ENCODE results near the gene LBR.
A peak's percentile ranks its signal among the peaks of the same experiment; 100 is the strongest.

LBR gene

DNA sequence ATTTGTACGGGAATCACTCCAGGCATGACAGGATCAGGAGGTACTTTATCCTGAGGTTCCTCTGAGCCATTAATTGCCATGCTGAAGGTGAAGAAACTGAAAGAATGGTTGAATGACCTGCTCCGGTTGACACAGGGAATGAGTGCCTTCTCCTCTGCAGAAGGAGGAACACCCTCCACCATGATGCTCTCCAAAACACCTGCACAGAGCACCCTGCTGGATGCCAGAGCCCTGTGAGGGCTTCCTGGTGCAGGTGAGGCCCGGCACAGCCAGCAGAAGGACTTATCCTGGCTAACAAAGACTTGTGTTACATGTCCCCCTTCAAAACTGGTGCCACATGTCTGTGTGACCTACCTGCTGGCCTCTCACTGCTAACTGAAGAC, 14.3 kb upstream of the LBR start:
- DNase-seq: no peak

DNA sequence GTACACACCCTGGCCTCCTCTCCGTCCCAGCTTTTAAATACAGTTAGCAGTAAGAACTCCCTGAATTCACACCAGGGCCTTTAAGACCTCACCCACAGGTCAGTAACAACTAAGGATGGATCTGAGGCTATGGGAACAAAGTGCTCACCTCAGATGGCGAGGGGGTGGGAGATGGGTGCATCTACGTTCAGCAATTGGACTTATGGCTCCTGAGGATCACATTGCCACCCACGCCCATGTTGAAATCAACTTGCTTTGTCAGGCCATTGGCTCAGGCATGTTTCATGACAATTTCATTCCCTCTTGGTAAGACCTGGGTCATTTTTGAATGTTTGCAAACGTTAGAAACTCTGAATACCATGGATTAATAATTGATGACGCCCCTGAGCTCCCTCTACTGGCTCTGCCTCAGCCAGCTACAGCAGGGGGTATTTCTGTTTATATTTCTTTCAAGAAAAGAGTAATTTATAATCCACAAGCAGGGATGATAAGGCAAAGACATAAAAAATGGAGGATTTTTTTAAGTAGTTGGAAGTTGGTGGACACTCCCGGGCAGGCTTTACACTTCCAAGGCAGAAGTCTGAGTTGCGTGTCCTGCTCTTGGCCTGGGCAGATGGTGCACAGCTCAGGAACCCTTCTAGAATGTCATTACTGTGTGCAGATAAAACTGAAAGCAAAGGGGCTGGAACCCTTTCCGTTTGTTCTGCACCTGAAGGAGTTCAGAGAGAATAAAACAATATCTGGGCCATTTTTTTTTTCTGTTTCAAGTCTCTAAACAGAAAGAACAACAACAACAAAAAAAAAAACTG, 13.7 kb upstream of the LBR start:
- DNase-seq: no peak

DNA sequence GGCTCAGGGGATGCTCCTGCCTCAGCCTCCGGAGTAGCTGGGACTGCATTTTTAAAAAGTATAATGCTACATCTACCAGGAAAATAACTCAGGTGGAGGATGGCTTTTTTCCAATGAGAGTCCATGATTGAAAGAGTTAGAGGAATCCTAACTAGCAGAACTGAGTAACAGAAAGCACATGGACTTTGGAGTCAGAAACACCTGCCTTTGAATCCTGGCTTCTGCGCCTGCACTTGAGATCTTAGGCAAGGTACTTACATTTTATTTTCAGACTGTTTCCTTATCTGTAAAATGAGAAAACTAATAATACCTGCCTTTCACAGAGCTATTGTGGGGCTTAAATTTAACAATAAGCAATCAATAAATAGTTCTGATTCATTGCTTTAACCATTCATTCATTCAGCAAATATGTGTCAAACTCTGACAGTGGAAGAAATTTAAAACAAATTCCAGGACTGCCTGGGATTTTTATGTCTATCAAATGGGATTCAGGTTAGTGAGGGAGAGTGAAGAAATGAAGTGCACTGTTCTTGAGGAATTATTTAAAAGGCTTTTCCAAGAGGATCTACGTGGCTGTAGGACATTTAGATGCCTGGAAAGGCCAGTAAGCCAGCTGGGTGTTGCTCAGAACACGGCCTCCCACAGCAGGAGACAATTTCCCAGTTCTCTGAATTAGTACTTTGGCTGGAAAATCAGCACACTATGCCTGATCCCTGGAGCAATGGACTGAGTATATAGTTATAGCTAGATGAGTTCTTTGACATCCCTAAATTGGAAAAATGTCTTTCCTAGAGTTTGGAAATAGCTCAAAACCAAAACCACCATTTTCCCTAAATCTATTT, 12.8 kb upstream of the LBR start:
- no peak for DNase-seq

DNA sequence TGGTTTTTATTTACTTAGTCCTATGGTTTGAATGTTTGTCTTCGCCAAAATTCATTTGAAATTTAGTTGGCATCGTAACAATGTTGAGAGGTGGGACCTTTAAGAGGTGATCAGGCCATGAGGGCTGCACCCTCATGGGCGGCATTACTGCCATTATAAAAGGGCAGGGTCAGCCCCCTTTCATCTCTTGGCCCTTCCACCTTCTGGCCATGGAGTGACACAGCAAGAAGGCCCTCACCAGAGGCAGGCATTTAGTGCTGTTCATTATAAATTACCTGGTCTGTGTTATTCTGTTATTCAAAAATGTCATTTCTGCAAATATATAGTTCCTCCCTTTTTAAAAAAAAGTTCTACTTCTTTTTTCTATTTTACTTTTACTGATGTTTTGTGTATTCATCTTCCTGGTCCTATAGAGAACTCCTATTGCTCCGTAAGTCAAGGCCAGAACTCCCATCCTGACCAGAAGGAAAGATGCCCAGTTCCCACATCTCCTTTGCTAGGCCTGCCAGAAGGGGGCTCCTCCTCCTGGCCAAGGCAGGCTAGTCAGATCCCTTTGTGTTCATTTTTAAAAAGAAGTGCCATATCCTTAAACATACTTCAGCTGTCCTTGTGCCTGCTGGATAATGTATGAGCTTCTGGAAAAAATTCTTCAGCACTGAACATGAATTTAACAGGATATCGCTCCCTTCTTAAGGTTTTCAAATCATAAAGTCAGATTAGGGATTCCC, 10.0 kb upstream of the LBR start:
- no peak for DNase-seq

DNA sequence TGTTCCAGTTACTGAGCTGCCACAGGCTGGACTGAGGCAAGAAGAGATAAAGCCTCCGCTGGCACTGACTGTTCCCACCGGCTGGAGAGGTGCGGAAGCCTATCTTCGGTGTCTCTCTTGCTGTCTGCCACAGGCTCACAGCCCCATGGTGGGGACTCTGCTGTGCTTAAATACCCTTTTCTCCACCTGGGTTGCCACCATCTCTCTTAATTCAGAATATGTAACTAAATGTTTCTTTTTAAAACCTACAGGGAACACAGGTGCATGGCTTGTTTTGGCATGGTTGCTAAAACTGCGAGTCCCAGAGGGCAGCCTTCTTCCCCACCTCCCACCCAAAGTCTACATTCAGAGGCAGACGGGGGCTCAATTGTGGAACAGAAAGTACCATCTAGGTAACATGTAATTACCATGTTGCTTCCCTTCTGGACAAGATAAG, 8.1 kb upstream of the LBR start:
- DNase-seq: no peak

DNA sequence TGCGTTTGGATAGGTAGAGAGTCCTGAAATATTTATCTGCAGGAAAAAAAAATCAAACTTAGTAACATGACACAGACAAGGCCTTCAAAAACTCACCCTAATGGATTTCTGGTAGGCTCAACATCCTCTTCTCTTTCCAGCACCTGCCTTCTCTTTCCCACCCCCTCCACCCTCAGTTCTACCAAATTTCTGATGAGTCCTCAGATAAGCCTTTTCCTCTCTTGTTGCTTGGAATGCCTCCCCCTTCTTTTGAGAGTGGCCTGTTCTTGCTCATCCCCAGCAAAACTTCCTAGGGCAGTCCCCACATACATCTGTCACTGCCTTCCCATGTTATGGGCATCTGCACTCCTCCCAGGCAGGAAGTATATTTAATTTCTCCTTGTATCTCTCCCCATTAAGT, 7.6 kb upstream of the LBR start:
- DNase-seq: no peak

DNA sequence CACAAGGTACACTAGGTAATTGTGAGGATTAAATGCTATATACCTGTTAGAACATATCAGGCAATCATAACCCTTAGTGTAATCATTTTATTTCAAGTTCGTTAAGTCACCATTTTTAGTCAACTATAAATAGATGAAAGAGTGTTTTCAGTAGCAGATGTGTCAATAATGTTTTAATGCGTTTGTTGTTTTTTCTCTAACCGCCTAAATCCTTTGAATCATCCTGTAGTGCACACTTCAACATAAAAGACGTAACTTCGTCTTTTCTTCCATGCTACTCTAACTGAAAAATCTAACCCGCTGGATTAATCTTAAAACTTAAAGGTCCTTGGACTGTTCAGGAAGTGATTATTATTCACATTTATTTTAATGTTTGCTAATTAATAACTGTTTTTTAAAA, 7.2 kb upstream of the LBR start:
- DNase-seq: no peak

DNA sequence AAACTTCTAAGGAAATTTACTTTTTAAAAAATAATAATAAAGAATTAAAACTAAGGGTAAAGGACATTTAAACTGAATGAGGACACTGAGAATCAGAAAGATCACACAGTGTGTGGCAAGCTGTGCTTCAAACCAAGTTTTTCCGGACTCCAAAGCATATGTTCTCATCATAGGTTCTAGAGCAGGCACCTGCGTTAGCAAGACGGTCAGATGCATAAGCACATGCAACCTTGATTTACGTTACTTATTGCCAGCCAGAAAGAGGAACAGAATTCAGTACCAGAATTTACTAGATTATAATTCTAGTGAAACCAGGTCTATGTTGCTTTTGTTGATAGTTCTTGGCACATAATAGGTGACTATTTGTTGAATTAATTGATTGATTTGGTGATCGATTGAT, 6.2 kb upstream of the LBR start:
- DNase-seq: no peak

DNA sequence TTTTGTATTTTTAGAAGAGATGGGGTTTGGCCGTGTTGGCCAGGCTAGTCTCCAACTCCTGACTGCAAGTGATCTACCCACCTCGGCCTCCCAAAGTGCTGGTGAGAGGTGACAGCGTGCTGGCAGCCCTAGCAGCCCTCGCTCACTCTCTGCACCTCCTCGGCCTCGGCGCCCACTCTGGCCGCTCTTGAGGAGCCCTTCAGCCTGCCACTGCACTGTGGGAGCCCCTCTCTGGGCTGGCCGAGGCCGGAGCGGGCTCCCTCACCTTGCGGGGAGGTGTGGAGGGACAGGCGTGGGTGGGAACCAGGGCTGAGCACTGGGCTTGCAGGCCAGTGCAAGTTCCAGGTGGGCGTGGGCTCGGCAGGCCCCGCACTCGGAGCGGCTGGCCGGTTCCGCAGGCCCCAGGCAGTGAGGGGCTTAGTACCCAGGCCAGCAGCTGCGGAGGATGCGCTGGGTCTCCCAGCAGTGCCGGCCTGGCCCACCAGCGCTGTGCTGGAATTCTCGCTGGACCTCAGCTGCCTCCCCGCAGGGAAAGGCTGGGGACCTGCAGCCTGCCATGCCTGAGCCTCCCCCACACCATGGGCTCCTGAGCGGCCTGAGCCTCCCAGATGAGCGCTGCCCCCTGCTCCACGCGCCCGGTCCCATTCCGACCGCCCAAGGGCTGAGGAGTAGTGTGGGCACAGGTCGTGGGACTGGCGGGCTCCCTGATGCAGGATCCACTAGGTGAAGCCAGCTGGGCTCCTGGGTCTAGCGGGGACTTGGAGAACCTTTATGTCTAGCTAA, 3.4 kb upstream of the LBR start:
- DNase-seq: no peak

DNA sequence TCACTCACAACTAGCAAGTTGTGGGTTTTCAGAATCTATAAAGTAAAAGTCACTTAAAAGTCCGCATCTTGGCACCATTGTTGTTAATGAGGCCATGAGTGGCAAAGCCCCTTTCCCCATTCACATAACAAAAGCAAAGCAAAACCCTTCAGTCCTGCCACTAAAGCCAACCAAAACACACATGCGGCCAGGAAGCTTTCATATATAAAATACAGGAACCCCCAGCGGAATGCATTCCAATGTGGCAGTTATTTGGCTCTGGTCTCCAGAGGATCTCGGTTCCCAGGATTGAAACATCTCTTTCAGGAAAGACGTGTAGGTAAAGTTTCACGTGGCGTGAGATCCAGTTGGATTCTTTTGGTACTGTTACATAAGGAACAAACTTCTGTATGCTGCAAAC, 2.5 kb upstream of the LBR start:
- DNase-seq: no peak

DNA sequence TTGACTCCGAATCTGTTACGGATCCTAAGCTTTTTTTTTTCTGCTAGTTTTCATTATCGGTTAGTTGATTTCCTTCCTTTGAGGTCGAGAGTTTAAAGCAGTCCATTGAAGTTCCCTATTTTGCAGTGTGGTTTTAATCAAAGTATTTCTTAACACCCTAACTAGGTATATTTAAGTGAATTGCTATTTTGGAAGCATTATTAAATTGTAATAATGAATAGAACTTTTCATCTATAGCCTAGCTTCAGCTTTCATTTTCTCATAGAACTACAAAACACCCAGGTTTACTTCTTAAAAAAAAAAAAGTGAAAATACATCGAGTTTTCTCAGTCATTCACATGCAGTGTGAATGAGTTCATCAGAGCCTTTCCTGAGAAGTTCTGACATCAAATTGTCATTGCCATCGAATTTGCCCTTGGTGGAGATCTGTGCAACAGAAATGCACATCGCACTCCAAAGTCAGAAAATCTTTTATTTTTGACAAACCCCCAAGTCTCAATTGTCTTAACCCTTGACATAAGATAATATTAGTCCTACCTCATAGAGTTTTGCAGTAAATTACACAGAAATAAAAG, 1.1 kb upstream of the LBR start:
- DNase-seq: no peak

DNA sequence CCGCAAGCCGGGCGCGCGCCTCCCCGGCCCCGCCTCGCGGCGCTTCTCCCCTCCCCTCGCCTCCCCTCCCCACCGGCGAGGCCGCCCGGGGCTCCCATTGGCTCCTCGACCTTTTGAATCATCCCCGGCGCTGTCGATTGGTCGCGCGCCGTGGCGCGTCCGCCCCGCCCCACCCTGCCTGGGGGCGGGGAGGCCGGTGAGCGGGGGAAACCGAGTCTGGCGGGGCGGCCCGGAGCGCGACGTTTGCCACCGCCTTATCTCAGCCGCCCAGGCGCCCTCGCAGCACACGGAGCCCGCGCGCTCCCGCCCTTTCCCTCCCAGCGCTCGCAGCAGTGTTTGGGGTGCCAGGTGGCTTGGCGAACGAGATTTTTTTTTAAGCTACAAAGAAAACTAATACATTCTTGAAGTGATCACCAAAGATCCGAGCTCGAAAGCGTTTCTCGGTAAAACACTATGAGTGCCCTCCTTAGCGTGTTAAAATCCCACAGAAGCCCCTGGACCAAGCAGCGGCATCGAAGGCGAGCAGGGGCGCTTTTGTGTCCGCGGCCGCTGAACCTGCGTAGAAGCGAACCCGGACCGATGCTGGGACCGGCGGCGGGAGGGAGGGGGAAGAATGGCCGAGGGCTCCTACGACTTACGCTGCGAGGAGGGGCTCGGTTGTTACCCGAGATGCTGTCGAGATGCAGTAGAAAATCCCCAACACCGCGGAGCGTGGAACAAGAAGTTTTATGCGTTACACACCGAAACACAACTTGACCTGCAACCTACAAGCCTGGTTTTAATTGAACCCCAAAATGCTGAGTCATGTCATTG, 436 bp upstream of the LBR start:
- peak; percentile 83 to 90 (median 84) for DNase-seq

DNA sequence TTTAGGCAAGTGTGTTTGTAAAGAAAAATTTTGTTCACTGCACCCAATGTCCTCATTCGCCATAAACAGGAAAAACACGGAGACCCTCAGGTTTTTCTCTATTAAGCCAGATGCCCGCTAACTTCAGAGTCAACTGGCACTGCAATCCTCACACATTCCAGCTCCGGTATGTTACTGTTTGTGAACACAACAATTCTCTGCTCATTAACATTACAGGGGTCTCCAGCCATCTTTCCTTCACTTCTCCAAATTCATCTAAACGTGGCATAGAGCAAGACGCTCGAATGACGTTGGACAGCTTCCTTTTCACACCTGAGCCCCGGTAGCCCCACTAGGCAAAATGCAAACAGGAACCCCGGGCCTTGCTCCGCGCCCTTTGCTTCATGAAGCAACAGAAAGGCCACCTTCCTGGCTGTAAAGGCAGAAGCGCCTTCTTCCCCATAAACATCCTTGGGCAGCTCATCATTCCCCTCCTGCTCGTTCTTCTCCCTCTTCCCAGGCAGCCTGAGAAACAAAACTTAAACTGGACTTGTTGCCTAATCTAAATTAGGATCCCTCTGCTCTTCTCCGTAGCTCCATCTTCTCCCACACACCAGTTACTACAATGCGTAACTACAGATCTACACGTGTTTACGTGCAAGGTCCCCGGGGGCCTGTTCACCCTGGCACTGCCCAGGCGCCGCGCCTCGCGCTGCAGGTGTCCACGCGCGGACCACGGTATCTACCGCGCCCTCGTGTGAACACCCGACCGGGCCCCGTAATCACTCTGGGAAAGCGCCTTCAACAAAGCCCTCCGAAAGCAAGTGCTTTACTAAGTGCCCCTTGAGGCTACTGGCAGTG, 1.2 kb downstream of the LBR start:
- DNase-seq: peak in 1 of 4 experiments; percentile 8

DNA sequence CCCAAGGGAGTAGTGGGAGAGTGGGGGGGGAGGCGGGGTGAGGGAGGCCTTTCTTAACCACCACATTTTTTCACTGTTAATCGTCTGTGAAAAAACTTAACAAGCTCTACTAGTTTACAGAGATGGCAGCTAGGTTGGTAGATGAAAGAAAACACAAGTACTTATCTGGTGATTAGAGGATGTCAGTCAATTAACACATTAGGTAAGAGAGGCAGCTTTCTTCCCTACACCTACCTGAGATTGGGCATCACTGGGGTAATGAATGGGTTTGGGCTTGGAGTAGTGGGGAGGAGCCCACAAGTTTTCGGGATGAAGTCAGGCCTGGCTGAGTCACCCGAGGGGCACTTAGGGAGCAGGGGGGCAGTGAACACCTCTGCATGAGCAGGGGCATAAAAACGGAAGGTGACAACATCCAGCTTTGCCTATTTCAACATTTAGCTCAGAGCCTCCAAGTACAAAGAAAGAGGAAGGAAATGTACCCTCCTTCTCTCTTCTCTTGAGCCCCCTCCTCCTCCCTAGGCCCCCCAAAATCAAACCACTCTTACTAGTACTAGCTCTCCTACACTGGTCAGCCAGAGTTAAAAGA, 2.5 kb downstream of the LBR start:
- no peak for DNase-seq

DNA sequence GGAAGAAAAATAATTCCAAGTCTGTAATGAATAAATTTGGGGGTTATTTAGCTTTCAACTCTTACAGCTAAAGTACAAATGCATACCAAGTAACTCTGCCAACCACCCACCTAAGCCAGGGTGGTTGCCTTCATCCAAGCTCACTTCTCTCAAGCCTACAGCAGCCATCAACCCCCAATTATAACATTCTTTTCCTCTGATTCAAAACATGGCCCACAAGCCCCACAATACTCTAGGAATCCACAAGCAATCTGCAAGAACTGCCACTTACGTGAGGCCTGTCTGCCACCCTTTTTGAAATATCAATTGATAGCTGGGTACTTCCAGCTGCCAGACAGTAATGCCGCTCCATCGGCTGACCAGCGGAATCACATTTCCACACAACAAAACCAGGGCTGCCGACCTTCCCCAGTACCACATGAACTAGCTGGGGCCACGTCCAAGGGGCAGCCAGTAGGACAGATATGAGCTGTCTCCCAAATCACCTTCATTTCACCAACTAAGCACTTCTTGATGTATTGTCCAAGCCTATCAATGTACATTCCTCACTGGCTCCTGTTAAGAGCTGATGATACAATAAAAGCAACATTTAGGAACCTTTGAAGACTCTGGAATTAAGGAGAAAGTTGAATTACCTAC, 3.2 kb downstream of the LBR start:
- DNase-seq: no peak

DNA sequence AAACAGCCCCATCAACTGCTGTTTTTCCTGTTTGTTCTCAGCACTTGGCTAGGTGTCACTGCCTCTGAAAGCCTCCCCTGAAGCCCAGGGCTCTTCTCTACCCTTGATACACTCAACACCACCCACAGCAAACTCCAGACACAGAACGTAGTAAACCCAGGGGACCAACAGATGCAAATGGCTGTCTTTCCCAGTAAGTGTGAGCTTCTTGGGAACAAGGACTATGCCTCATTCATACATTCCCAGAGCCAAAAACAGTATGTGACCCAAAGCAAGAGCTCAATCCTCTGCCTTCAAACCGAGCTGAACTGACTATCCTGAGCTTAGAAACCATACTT, 4.4 kb downstream of the LBR start:
- no peak for DNase-seq

DNA sequence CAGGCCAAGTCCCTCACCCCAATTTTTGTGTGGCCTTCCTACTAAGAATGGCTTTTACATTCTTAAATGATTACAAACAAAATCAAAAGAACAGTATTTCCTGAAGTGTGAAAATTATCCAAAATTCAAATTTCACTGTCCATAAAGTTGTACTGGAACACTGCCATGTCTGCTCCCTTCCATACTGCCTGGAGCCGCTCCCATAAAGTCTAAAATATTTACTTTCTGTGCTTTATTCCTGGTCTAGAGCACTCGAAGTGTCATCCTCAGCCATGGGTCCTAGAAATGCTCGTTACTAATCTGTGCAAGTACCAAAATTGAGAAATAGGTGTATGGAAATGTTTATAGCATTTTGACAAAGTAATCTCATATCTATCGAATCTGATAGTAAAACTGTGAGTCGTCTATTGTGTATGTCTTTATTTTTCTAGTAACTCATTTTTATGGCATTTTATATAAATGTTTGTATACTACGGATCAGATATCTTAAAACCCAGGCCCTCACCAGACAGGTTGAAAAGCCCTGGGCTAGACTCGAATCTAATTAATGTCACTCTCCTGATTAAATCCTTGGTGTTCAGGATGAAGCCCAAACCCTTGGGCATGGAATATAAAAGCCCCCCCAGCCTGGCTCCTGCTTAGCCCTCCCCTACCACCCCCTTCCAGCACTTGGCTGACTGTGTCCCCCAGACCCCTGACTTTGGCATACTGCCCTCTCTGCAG, 4.9 kb downstream of the LBR start:
- DNase-seq: no peak

DNA sequence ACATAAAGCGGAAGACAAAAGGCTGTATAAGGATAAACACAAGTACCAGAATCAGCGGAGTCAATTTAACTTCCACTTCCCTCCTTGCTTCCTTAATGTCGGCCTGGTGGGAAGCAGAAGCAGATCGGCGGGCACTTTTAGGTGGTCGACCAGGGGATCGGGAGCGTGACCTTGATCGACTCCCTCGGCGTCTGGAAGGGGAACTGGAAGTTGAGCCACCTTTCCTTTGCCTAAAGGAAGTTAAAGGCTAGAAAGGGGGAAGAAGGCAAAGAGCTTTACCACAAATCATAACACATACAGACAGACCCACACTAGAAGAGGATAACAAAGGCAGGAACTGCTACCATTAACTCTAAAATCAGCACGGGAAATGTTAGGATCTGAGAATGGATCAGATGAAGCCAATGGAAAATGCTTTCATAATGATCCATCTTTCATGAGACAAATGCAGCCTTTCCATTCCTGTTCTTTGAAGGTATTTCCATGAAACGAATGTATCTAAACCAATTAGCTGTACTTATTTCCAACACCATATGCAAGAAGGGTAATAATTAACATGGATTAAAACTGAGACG, 5.7 kb downstream of the LBR start:
- no peak for DNase-seq

DNA sequence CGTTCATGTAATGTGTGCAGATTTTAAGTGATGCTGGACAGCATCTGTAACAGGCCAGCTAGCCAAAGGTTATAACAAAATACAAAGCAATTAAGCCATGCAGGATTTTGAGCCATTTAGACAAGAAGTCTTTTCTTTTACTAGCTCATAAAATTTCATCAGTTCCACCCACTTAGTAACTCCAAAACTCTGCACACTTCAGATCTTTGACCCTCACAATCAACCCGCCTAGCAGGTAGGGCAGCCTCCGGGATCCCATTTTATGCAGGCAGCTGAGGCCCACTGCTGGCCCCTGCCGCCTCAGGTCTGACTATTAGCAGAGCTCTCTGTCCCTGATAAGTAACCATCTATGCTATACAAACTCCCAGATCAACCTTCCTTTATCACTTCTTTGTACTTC, 9.2 kb downstream of the LBR start:
- DNase-seq: no peak

Measured in activated CD4-positive, CD25-positive, alpha-beta regulatory T cell (primary cell).